HAP-1 (cell line): ENCODE data around the gene DLG2.
A peak's percentile ranks its signal among the peaks of the same experiment; 100 is the strongest.

Experiments
- DNase-seq, 2 experiments: peaks; one replicate each; pipeline ENCODE4 v3.0.0-alpha.2; 2016 to 2020; ENCODE audit warnings: low spot score in 2 of 2
- H3K27me3 ChIP-seq: fragments of 250-450 bp; sonication (Bioruptor Pico); 2 replicates; pipeline ENCODE4 v1.5.1; 2020; ENCODE audit warnings: low read depth, mild to moderate bottlenecking, moderate library complexity
- H3K36me3 ChIP-seq: fragments of 250-450 bp; sonication (Bioruptor Pico); replicated peaks from 2 replicates; pipeline ENCODE4 v1.5.1; 2020; ENCODE audit warnings: mild to moderate bottlenecking
- H3K4me1 ChIP-seq: fragments of 250-450 bp; sonication (Bioruptor Pico); 2 replicates; pipeline ENCODE4 v1.5.1; 2020; ENCODE audit warnings: mild to moderate bottlenecking
- H3K4me3 ChIP-seq: fragments of 250-450 bp; sonication (Bioruptor Pico); 2 replicates; pipeline ENCODE4 v1.5.1; 2020; ENCODE audit warnings: mild to moderate bottlenecking, moderate library complexity
- H3K9me3 ChIP-seq: fragments of 250-450 bp; sonication (Bioruptor Pico); 2 replicates; pipeline ENCODE4 v1.5.1; 2020; ENCODE audit warnings: mild to moderate bottlenecking, moderate library complexity
- in situ Hi-C: fragments of 300-500 bp; cut with MboI; formaldehyde crosslinking; loops from 3 replicates; pipeline ENCODE4 v1.14.3; 2020; ENCODE audit warnings: low sequenced_read_pairs, inconsistent platforms, mixed read lengths

The DLG2 gene

GRCh38 chr11:83630211-83630610 is 1996.9 kb downstream of the DLG2 start:
- Histone ChIP-seq H3K4me3 (no peak overlapping the region), H3K36me3 (no peaks in the 10 kb centered on the region), H3K9me3 (no peaks in the 10 kb centered on the region), H3K27me3 (peaks cover 7% of the 10 kb centered on the region), H3K4me1 (no peaks in the 10 kb centered on the region)
- DNase-seq: no peak
- in situ Hi-C loops: no loop called here

- peaks cover 7% of the 10 kb centered on the region for H3K27me3 ChIP-seq
- no peaks in the 10 kb centered on the region for H3K9me3 ChIP-seq
- H3K4me1 ChIP-seq: no peaks in the 10 kb centered on the region
- H3K4me3 ChIP-seq: no peak overlapping the region
- in situ Hi-C loops: no loop called here
- DNase-seq: no peak
- no peaks in the 10 kb centered on the region for H3K36me3 ChIP-seq
Observed at GRCh38 chr11:83629775-83630174, 1997.4 kb downstream of the DLG2 start.

DNA sequence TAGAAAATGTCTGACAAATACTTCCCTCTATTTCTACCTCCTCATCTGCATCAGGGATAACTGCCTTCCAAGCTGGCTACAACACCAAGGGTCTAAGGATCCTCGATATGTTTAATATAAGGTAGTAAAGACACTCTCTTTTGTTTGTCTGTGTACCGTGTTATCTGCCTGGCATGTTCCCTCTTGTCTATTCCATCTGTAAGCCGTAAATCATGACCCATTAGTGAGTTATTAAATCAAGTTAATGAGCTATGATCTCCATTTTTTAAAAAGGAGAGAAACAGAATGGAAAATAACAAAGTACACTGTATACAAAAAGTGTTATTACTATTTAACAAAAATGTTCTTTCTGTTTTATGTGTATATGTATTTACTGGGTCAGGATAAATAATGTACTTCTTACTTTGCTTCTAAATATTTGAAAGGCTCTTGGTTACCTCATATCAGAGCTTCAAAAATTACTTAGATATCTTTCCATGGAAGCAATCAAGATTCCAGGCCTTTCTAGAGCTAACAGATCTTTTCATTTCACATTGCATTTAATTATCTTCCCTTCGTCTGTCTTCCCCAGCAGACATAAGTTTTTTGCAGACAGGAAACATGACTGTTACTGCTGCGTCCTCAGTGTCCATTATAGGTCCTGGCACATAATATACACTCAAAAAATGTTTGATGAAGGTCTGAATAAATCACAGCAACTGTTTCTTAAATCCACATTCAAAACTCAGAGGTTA is 1998.4 kb downstream of the DLG2 start:
- DNase-seq: no peak
- Histone ChIP-seq H3K36me3 (no peaks in the 10 kb centered on the region), H3K4me3 (no peak overlapping the region), H3K27me3 (peaks cover 7% of the 10 kb centered on the region), H3K4me1 (no peaks in the 10 kb centered on the region), H3K9me3 (no peaks in the 10 kb centered on the region)
- in situ Hi-C loops: no loop called here

- no peaks in the 10 kb centered on the region for H3K9me3 ChIP-seq
- DNase-seq: no peak
- H3K27me3 ChIP-seq: peaks cover 2% of the 10 kb centered on the region; the same call in 1 of the 2 replicates
- H3K4me3 ChIP-seq: no peak overlapping the region
- in situ Hi-C loops: no loop called here
- no peaks in the 10 kb centered on the region for H3K4me1 ChIP-seq
- H3K36me3 ChIP-seq: no peaks in the 10 kb centered on the region
Observed at GRCh38 chr11:83625336-83625735, 2001.8 kb downstream of the DLG2 start.

DNA sequence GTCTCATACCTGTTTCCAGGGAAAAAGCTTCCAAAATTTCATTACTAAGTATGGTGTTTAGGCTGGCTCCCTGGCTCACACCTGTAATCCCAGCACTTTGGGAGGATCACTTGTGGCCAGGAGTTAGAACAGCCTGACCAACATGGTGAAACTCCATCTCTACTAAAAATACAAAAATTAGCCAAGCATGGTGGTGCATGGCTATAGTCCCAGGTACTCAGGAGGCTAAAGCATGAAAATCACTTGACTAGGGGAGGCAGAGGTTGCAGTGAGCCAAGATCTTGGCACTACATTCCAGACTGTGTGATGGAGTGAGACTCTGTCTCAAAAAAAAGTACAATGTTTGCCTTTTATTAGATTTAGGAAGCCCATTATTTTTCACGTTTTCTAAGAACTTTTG is 2009.5 kb downstream of the DLG2 start:
- H3K36me3 ChIP-seq: no peaks in the 10 kb centered on the region
- no peaks in the 10 kb centered on the region for H3K9me3 ChIP-seq
- in situ Hi-C loops: no loop called here
- no peaks in the 10 kb centered on the region for H3K27me3 ChIP-seq
- no peaks in the 10 kb centered on the region for H3K4me1 ChIP-seq
- DNase-seq: no peak
- no peak overlapping the region for H3K4me3 ChIP-seq

DNA sequence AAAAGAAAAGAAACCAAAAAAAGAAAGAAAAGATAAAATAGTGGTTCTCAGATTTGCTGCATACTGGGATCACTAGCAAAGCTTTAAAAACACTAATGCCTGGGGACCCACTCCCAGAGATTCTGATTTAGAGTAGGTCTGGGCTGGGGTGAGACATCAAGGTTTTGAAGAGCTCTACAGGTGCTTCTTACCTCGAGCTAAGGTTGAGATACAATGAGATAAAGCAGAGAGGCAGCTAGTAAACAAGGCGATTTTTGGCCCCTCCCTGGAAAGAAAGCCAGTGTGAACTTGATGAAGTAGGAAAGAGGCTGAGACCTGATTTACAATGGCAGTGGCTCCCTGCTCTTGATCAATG is 2013.4 kb downstream of the DLG2 start:
- in situ Hi-C loops: no loop called here
- H3K27me3 ChIP-seq: no peaks in the 10 kb centered on the region
- no peaks in the 10 kb centered on the region for H3K4me1 ChIP-seq
- no peak for DNase-seq
- no peak overlapping the region for H3K4me3 ChIP-seq
- no peaks in the 10 kb centered on the region for H3K9me3 ChIP-seq
- no peaks in the 10 kb centered on the region for H3K36me3 ChIP-seq

GRCh38 chr11:83612891-83613766 is 2014.0 kb downstream of the DLG2 start:
- Histone ChIP-seq H3K4me1 (no peaks in the 10 kb centered on the region), H3K9me3 (no peaks in the 10 kb centered on the region), H3K4me3 (no peak overlapping the region), H3K27me3 (no peaks in the 10 kb centered on the region), H3K36me3 (no peaks in the 10 kb centered on the region)
- DNase-seq: peak in 1 of 2 experiments; percentile 9
- in situ Hi-C loops: no loop called here

- Histone ChIP-seq H3K4me1 (no peaks in the 10 kb centered on the region), H3K9me3 (no peaks in the 10 kb centered on the region), H3K27me3 (no peaks in the 10 kb centered on the region), H3K4me3 (no peak overlapping the region), H3K36me3 (no peaks in the 10 kb centered on the region)
- in situ Hi-C loops: no loop called here
- DNase-seq: no peak
Observed at GRCh38 chr11:83611600-83611999, 2015.5 kb downstream of the DLG2 start.

DNA sequence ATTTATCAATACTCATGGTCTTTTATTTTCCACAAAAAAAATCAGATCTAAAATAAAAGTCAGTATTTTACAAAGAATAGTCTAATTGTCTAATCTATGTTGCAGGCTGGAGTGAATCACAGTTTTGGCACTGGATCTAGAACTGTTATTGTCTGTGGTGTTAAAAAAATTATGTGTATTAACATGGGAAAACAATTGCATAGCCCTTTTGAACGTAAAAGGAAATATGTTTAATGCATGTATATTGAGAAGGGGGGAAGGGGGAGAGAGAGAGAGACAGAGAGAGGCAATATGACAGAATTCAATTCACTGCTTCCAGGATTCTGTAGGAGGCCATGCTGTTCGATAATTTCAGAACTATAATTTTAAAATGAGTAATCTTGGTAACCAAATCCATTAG is 2016.1 kb downstream of the DLG2 start:
- no peak overlapping the region for H3K4me3 ChIP-seq
- DNase-seq: no peak
- H3K4me1 ChIP-seq: no peaks in the 10 kb centered on the region
- no peaks in the 10 kb centered on the region for H3K36me3 ChIP-seq
- H3K9me3 ChIP-seq: no peaks in the 10 kb centered on the region
- in situ Hi-C loops: no loop called here
- H3K27me3 ChIP-seq: no peaks in the 10 kb centered on the region

DNA sequence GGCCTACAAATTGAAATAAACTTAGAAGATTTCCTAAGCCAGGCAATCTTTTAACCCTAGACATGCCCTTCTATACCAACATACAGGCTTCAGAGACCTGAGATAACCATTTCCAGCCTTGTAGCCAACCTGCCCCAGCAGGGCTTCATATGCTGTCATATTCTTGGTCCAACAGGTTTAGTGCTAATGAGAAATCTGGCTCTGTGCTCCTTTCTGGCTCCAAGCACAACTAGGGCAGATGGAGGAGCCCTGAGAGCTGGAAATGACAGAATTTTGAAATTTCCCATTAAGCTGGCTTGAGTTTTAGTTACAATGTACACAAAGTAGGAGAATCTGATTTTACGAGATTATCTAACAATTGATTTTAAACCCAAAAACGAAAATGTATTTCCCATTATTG is 2018.0 kb downstream of the DLG2 start:
- H3K9me3 ChIP-seq: no peaks in the 10 kb centered on the region
- no peak overlapping the region for H3K4me3 ChIP-seq
- no peak for DNase-seq
- in situ Hi-C loops: no loop called here
- no peaks in the 10 kb centered on the region for H3K36me3 ChIP-seq
- H3K4me1 ChIP-seq: no peaks in the 10 kb centered on the region
- H3K27me3 ChIP-seq: no peaks in the 10 kb centered on the region

DNA sequence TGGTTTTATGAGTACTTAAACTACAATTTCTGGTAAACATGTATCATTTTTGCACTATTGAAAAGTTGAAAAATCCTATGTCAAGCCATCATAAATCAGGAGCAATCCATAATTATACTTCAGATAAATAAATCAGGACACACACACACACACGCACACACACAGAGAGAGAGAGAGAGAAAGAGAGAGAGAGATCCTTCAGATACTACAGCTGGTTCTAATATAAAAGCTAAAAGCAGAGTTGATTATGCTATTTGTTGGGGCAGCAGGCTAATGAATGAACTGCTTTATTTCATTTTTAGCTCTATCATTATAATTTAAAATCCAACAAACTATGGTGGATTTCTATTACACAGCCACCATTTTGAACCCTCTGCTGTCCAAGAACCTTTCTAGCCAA is 2018.6 kb downstream of the DLG2 start:
- H3K27me3 ChIP-seq: no peaks in the 10 kb centered on the region
- H3K9me3 ChIP-seq: no peaks in the 10 kb centered on the region
- no peak overlapping the region for H3K4me3 ChIP-seq
- H3K4me1 ChIP-seq: no peaks in the 10 kb centered on the region
- H3K36me3 ChIP-seq: no peaks in the 10 kb centered on the region
- no peak for DNase-seq
- in situ Hi-C loops: no loop called here

GRCh38 chr11:83601914-83602527 is 2025.1 kb downstream of the DLG2 start:
- H3K36me3 ChIP-seq: no peaks in the 10 kb centered on the region

GRCh38 chr11:83601201-83601913 is 2025.8 kb downstream of the DLG2 start:
- H3K27me3 ChIP-seq: no peaks in the 10 kb centered on the region
- no peaks in the 10 kb centered on the region for H3K4me1 ChIP-seq
- no peaks in the 10 kb centered on the region for H3K9me3 ChIP-seq
- no peaks in the 10 kb centered on the region for H3K36me3 ChIP-seq
- DNase-seq: no peak
- no peak overlapping the region for H3K4me3 ChIP-seq
- in situ Hi-C loops: no loop called here

More at GRCh38 chr11:83601914-83602527, 2025.1 kb downstream of the DLG2 start:
- no peak for DNase-seq
- Histone ChIP-seq H3K4me3 (no peak overlapping the region), H3K9me3 (no peaks in the 10 kb centered on the region), H3K27me3 (no peaks in the 10 kb centered on the region), H3K4me1 (no peaks in the 10 kb centered on the region)
- in situ Hi-C loops: no loop called here
